Raji (cell line): ENCODE measurements around the gene ASXL1.

Experiments
- POLR2A ChIP-seq: IDR thresholded peaks from 2 replicates; pipeline ENCODE4 v1.6.1; 2011; ENCODE audit warnings: low read depth, low read length, control low read depth; ENCODE audit not compliant: insufficient read depth

Gene ASXL1

DNA sequence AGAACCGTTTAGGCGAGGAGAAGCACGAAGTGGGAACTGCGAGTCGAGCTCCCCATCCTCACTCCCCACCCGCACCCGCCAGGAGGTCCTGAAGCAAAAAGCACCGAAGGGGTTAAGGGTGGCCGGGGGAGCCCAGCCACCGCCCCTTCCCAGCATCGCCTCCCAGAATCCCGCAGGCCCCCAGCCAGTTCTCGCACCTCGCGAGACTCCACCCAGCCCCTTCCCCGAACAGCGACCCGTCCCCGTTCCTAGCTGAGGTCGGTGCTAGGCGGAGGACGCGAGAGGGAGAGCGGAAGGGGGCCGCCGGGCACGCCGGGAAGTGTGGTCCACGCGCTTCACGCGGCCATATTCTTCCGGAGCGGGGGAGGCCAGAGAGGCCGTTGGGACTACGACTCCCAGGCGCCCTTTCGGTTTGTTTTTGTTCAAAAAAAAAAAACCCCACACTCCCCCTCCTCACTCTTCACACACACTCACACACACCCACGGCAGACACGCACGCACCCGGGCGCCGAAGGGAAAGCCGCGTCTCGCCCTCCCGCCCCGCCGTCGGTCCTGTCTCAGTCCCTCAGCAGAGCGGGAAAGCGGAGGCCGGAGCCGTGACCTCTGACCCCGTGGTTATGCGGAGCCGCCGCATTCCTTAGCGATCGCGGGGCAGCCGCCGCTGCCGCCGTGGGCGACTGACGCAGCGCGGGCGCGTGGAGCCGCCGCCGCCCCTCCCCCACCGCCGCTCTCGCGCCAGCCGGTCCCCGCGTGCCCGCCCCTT lies at the start of gene ASXL1:
Gene ASXL1 (plus strand): TSS at position 463 of the 763 bp plus-strand sequence. CDS start 445 bp downstream, outside the sequence.
- peak; percentile 80 for TF ChIP-seq POLR2A

DNA sequence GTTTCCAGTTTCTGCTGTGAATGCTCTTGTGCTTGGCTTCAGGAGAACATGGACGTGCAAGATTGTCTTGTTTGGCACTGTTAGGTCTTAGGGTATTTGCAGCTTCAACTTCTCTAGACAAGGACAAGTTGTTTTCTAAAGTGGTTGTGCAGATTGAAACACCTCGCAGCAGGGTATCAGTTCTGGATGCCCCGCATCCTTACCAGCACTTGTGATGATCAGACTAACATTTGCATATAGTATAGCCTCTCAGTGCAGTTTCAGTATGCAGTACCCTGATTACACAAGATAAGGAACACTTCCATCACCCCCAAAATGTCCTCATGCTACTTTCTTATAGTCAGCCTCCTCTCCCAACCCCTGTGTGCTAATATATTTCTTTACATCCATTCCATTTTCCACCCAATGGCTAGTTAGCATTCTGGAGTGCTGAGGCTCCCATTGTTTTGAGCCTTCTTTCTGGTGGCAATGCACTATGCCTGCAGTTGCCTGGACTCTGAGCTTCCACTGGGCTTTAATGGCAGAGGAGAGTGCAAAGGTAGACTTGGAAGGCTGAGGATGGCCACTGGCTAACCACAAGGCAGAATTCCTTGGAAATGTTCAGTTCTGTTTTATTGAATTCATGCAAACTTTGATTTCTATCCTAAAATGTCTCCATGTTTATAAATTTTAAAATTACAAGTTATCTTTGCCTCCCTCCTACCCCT lies 45.3 kb upstream of the ASXL1 start:
- no peak for TF ChIP-seq POLR2A

- TF ChIP-seq POLR2A, result no peak
Observed at GRCh38 chr20:32314768-32315167, 43.4 kb upstream of the ASXL1 start.

- no peak for TF ChIP-seq POLR2A
Observed at GRCh38 chr20:32315399-32315798, 42.7 kb upstream of the ASXL1 start.

- no peak for TF ChIP-seq POLR2A
Observed at GRCh38 chr20:32315891-32316290, 42.2 kb upstream of the ASXL1 start.

DNA sequence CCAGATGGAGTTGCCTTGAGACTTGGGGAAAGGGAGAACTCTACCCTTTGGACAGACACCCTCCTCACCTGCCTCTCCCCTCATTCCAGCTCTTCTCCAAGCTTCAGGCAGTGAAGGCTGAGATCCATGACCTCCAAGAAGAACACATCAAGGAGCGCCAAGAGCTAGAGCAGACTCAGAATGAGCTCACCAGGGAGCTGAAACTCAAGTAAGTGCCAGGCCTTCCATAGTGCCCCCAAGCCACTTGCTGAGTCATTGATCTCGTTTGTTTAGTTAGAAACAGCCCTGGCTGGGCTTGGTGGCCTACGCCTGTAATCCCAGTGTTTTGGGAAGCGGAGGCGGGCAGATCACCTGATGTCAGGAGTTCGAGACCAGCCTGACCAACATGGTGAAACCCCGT lies 41.5 kb upstream of the ASXL1 start:
- TF ChIP-seq POLR2A, result no peak

- TF ChIP-seq POLR2A, result no peak
Observed at GRCh38 chr20:32319100-32319499, 39.0 kb upstream of the ASXL1 start.

GRCh38 chr20:32320305-32320704 lies 37.8 kb upstream of the ASXL1 start:
- TF ChIP-seq POLR2A, result no peak

- TF ChIP-seq POLR2A, result no peak
Observed at GRCh38 chr20:32321390-32321789, 36.7 kb upstream of the ASXL1 start.

DNA sequence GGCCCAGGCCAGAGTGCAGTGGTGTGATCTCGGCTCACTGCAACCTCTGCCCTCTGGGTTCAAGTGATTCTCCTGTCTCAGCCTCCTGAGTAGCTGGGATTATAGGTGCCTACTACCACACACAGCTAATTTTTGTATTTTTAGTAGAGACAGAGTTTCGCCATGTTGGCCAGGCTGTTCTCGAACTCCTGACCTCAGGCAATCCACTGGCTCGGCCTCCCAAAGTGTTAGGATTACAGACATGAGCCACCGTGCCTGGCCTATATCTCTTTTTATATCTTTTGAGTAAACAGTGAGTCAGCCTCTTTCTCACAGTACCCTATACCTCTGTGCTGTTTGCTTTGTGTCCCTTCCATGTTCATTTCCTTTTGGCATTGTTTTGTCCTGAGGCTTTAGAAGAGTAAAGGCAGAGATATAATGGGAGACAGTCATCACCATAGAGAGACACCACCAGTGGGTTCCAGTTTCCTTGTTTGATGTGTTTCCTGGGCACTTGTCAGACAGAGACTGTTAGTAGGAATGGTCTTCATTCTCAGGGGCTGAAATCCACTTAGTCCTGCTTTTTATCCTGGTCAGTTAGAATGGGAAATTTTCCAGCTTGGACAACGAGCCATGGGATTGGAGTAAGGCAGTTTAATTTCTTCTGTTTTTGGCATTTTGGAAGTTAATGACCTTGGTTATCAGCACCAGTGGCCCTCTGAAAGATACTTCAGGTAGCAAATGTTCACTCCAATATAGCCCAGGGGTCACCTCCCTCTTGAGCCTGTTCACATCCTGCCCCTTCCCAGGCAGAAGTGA lies 32.2 kb upstream of the ASXL1 start:
- TF ChIP-seq POLR2A, result no peak

GRCh38 chr20:32326504-32326845 lies 31.7 kb upstream of the ASXL1 start:
- TF ChIP-seq POLR2A, result no peak

DNA sequence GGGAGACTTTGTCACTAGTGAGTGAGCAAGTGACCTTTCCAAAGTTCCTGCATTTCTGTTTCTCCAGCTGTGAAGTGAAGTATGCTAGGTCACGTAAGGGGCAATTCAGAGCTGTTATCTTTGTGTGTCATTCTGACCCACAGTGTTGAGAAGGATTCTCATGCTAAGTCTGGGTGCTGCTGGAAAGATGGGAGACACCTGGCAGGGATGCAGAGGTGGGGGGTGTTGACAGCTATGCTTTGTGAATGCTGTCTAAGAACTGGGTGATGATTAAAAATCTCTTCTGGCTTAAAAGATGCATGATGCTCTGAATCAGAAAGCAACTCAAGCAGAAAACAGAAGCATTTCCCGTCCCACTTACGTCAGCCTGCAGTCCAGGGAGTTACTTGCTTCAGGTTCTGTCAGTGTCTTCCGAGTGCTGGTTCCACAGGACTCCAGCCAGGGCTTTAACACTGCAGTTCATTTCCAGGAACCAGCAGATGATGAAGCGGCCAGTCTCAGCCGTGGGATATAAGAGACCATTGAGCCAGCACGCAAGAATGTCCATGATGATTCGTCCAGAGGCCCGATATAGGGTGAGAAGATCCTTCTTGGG lies 30.9 kb upstream of the ASXL1 start:
- TF ChIP-seq POLR2A, result no peak

DNA sequence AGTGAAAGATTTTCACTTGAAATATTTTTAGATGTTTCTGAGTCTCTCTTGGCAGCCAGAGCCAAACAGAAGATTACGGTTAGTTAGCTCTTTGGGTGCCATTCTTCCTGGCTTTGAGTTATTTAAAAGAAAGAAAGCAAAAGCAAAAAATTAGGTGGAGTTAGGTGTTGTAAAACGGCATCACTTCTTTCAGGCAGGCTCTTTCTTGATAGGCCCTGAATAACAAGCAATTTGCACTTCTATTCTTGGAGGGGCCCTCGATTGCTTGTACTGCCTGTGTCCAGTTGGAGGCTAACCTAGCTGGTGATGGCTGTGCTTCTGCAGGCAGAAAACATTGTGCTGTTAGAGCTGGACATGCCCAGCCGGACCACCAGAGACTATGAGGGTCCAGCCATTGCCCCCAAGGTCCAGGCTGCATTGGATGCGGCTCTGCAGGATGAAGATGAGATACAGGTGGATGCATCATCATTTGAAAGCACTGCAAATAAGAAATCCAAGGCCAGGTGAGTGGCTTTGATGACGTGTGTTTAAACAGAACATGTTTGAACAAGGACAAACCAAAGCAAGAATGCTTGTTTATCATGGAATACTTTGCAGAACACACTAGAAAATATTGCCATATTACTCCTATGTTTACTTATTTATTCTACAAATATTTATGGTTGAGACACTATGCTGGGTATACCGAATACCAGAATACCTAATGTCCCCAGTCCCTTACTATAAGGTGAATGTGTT lies 28.1 kb upstream of the ASXL1 start:
- TF ChIP-seq POLR2A, result no peak

DNA sequence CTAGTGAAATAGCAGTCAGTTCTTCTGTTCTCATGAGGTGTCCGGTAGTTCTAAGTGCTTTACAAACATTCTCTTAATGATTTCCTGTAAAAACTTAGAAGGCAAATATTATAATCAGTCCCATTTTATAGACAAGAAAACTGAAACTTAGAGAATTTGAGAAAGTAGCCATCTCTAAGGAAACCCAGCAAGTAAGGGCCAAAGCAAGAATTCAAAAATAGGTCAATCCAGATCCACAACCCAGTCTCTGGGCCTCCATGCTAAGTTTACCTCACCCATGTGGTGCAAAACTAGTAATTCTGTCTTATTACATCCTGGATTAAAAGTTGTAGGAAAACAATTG lies 27.6 kb upstream of the ASXL1 start:
- TF ChIP-seq POLR2A, result no peak

GRCh38 chr20:32332614-32333013 lies 25.5 kb upstream of the ASXL1 start:
- no peak for TF ChIP-seq POLR2A
